Left renal pelvis (tissue), 4 donors: ENCODE measurements around the gene LSM11. TPM values are rescaled to one million over a fixed set of nuclear protein-coding genes. Genes with fewer than 3 reads are reported as not detected.
A peak's percentile ranks its signal among the peaks of the same experiment; 100 is the strongest.

Experiments used
- DNase-seq, 4 donors: peaks; one replicate each; pipeline ENCODE4 v3.0.0-alpha.2; 2013; ENCODE audit warnings: low read depth in 4 of 4, low spot score in 3 of 4
- polyA plus RNA-seq, 4 donors: library from polyadenylated mRNA; unstranded; fragments of 120-200 nt; gene quantifications; one replicate each; pipeline ENCODE4 v1.2.1, GENCODE V29; 2013; ENCODE audit not compliant: insufficient read length in 4 of 4

Gene LSM11
- polyA plus RNA-seq, 4 donors, result 6.6 to 8.8 (median 8.1) TPM

DNA sequence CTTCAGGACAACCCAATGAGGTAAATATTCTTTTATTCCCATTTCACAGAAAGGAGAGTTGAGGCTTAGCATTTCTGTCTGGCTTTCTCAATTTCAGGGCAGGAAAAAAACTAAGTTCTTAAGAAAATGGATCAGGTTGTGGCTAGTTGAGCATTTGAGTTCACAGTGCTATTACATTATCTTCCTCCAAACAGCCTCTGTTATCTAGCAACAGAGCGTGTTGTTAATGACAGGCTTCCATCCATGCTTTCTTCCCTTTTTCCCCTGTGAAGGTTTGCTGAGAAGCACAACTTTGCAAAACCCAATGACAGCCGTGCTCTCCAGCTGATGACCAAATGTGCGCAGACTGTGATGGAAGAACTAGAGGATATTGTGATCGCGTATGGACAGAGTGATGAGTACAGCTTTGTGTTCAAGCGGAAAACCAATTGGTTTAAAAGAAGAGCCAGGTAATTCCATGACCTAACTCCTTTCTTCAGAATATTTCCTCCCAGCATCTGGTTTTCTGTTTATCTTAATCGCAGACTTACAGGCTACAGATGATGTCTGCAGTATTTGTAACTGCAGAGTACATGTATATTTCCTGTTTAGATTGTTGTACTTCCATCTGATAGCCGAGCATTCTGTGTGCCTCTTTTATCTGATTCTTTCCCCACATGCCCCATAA, 10.8 kb upstream of the LSM11 start:
- no peak for DNase-seq

DNA sequence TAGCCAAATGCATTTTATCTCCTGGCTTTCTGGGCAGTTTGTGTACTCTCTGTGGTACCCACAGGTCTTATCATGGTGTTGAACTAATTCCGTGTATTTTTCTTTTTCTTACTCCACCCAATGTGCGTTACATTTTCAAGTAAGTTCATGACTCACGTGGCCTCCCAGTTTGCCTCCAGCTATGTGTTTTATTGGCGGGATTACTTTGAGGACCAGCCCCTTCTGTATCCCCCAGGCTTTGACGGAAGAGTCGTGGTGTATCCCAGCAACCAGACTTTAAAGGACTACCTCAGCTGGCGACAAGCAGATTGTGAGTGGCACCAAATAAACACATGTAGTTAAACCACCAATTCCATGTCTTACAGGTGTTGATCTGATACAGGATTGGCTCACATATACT, 9.1 kb upstream of the LSM11 start:
- DNase-seq, result no peak

DNA sequence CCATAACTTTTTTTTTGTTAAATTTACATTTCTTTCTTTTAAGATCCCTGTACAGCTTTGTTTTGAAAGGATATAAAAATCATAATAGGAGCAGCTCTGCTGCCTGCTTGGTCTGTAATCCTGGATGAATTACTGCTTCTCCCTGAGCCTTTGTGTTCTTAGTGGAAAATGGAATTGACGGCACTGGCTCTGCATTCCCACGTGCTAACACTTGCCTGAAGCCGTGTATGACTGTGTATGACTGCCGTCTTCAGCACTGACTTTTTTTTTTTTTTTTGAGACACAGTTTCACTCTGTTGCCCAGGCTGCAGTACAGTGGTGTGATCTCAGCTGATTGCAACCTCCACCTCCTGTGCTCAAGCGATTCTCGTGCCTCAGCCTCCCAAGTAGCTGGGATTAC, 7.5 kb upstream of the LSM11 start:
- DNase-seq, result no peak

DNA sequence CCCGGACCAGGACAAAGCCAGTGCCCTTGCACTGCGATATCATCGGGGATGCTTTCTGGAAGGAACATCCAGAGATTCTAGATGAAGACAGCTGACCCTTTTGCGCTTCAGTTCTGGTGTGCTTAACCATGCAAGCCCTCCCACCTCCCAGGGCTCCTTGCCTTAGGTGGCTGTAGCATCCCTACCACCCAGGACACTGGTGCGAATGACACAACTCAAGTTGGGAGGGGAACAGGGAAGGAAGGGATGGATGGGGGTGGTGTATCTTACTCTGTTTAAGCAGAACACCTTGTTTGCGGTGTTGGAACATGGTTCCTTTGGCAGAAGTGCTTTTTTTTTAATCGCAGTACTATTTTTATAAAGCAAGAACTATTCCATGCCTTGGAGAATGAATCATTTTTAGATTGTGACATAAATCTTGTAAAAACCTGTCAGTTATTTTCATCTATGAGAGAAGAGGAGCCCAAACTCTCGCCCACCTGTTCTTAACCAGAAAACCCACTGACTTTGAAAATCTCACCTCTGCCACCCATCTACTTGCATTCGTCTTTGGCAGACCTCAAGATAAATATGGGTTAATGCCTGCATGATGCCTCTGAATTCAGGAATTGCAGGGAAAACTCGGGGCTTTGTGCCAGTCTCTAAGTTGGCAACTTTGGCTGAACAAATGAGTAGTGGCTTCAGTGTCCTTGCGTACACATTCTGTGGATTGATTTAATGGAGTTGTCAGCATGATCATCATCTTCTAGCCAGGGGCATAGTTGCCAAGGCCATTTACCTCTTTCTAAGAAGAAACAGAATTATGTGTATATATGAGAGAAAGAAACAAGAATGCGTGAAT, 3.9 kb upstream of the LSM11 start:
- DNase-seq, result no peak

DNA sequence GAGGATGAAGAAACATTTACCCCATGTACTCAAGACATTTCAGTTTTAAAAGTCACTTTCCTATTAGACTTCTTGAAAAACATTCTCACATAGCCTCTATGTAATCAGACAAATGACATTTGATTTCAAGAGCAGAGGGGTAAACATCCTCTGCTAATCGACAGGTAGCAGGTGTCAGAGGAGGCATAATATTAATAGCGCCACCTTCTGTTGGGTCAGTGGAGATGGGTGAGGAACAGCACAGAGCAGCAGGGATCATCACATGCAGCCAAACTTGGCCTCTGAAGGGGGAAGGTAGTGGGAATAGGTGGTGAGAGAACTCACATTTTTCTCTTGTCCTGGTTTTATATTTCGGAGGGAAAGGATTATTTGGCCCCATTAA, 3.3 kb upstream of the LSM11 start:
- DNase-seq, result no peak

DNA sequence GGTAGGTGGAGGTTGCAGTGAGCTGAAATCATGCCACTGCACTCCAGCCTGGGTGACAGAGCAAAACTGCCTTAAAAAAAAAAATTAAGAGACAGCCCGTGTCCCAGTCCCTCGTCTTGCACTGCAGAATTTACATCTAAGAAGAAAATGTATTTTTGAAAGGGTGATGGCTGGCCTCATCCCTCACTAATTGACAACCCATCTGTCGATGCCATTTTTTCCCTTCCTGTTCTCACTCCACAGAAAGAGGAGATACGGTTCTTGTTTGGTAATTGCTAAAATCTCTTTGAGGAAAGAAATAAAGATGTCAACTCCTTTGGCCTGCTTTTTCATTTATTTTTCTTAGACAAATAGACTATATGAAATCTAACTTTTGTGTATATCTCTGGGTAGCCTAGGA, 2.4 kb upstream of the LSM11 start:
- no peak for DNase-seq

DNA sequence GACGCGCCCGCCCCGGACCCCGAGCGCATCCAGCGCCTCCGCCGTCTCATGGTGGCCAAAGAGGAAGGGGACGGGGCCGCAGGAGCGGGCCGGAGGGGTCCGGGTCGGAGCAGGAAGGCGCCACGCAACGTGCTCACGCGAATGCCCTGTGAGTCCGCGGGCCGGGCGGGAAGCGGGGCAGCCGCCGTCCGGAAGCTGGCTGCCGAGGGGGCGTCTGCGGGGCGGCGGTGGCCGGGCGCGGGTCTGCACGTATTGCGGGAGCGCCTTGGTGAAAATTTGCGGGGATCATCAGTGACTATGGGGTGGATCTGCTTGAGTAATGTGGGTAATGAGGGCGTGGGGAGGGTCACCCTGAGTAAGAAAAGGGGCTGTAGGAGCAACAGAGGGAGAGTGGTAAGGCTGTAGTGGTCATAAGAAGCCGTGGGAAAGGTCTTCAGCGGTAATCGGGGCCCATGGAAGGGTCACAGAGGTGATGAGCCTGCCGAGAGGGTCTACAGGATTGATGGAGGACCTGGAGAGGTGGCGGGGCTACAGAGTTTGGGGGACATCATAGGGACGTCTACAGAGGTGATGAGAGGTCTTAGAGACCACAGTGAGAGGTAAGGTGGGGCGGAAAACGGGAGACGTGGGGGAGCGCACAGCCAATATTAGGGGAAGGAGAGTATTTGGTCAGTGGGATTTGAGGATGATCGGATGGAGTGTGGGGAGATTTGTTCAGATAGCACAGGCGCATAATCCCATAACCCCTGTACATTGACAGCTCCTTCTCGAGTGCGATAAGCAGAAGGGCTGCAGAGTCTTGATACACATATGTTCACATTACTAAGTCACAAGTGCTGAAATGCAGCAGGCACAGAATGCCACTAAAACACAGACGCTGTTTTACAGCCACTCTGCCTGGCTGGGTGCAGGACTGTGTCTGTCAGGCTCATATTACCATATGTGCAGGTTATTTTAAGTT, 819 bp downstream of the LSM11 start:
- peak in 1 of 4 donors; percentile 19 for DNase-seq

DNA sequence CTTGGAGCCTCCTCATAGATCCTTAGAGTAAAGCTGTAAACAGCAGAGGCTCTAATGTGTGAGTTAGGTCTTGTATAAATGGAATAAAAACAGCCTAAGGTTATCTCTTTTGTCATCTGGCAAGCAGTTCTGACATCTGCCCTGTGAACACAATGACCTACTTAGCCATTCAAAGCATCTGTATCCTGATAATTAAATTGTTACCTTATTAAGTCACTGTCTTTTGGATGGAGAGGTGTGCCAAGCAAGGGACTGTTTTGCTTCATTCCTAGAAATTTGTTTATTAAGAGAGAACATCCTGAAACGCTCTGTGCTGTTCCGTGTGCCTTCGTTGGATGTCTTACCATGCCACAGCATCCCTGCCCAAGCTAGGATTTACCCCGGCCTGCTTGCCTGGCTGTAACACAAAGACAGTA, 1.5 kb downstream of the LSM11 start:
- DNase-seq, result no peak

DNA sequence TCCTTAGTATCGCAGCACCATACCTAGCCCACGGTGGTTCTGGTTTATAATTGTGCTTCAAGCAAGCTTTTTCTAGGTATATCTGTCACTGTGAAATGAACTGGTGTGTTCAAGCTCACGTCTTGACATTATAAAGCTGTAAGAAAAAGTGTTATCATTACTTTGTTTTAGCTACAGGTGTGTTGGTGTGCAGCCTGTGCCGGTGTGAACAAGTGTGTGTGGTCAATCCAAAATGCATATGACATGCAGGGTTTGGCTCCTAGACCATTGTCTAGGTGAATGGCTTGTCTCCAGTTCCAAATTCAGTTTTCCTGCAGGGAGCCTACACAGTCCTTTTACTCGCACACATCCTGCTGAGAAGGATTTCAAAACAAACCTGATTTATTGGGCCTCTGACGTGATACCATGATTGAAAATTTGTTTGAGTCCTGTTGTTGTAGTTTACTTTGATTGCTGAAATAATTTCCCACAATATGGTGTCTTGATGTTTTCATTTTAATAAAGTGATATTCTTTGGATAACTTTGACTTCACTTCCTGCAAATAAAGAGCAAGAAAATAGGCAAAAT, 3.7 kb downstream of the LSM11 start:
- DNase-seq, result no peak

DNA sequence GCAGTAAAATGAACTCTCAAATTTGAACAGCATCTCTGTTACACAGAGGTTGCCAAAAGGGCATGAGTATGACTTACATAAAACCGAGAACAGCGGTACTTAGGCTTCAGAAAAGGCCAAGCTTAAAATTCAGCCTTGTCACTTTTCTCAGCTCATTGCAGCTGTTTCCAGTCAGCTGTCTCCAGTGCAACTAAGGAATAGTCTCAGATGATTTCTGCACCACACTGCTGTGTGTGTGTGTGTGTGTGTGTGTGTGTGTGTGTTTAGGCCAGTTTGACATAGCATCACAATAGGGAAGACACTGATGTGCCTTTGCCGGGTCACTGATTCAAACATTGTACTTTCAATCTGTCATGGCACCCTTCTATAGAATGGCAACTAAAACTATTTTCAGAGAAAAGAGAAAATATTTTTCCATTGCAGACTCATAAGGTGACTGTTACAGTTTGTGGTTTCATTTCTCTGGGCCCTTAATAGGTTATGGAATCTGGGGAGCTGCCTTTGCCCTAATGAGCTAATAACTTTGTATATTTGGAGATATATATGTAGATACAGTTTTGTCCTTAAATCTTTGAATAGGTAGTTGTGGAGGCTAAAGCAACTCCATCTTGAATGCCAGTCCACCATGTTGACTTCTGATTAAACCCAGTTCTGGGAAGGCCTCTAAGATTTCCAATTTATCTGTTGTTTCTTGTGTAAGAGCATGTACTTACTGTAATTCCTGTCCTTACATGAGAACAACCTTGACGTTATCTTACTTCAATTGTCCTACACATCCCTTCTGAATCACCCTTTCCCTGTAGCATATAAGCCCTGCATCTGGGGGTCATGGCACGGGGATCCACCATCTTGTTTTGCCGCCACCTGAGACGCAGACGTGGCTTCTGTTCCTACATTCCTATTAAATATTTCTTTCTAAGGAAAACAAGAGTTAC, 4.5 kb downstream of the LSM11 start:
- no peak for DNase-seq

DNA sequence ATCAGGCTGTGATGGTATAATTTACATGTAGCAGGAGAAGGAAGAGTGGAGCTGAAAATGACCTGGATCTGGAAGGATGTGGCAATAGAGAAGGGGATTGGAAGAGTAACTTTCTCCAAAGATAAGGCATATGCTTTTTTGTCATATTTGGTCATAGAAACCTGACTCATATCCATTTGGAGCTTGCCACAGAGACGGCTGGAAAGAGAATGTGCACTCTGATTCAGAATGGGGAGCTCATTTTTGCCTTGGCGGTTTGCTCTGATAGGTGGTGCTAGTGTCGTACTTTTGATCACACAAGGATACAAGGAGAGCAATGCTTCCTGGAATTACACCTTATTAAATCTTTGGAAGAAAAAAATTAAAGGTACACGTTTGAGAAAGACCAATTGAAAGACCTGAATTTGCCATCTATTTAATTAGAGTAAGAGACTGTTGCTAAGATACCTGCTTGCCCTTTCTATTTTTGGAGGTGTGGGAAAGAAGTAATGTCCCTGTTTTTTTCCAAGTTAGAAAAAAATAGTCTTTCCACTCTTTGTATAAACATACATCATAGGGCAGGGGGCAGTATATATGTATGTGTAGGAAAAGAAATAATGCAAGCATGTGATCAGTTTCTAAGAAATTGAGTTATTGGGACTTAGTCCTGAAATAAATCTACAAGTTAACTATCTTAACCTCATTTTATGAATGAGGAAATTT, 5.4 kb downstream of the LSM11 start:
- no peak for DNase-seq

DNA sequence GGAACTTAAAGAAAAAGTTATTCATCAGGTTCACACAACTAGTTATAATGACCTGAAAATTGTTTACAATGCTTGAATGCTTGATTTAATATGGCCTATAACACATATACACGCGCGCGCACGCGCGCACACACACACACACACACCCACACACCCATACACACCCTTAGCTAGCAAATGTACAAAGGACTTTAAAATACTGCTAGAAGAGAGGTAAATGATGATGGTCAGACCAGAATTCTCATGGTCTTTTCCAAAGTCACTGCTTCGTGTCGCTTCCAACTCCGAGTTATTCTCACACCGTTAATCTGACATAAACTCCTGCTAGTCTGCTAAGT, 5.9 kb downstream of the LSM11 start:
- DNase-seq, result no peak

DNA sequence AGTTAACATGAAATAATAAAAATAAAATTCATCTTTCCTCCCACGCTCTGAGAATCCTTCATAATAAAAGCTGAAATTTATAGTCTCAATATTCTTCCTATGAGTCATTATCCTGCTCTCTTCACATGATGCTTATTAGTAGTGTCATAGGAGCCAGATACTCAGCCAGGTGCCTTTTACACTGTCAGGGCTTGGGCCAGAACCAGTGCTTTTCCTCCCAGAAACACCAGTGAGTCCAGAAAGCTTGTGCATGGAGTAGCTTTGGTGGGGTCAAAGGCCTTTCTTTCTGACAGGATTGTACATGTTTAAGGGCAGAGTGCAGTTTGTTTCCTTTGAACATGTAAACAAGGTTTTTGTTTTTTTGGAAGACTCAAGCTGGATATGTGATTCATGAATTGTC, 6.8 kb downstream of the LSM11 start:
- DNase-seq, result no peak

DNA sequence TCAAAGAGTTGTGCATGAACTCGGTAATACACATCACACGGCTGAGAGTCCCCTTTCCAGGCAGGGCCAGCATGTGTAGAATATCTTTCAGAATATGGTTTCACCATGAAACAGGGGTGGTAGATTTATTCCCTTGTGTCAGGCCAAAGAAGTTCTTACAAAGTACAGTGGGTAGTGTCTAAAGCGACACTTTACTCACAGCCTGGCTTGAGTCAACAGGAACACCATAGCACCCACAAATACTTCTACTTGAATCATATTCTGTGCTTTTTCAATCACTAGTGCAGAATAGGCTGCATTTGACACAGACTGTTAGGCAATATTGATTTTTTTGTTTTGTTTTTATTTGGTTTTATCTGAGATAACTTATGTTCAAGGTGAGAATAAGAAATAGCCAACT, 12.6 kb downstream of the LSM11 start:
- no peak for DNase-seq

DNA sequence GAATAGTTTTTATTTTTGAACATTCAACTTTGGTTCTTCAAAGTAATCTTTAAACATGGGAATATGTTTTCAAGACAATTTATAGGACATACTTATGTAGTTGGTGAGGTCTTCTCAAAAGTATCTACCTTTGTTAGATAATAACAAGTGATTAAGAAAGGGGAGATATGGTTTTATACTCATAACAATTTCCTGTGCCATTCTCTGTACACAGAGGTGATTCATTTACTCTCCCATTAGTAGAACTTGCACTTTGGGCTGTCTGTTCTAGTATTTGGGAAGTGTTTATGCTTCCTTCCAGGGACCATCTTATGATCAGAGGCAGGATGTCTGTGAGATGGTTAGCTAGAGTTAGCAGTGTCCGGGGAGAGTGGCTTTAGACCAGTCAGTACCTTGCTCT, 15.2 kb downstream of the LSM11 start:
- no peak for DNase-seq

DNA sequence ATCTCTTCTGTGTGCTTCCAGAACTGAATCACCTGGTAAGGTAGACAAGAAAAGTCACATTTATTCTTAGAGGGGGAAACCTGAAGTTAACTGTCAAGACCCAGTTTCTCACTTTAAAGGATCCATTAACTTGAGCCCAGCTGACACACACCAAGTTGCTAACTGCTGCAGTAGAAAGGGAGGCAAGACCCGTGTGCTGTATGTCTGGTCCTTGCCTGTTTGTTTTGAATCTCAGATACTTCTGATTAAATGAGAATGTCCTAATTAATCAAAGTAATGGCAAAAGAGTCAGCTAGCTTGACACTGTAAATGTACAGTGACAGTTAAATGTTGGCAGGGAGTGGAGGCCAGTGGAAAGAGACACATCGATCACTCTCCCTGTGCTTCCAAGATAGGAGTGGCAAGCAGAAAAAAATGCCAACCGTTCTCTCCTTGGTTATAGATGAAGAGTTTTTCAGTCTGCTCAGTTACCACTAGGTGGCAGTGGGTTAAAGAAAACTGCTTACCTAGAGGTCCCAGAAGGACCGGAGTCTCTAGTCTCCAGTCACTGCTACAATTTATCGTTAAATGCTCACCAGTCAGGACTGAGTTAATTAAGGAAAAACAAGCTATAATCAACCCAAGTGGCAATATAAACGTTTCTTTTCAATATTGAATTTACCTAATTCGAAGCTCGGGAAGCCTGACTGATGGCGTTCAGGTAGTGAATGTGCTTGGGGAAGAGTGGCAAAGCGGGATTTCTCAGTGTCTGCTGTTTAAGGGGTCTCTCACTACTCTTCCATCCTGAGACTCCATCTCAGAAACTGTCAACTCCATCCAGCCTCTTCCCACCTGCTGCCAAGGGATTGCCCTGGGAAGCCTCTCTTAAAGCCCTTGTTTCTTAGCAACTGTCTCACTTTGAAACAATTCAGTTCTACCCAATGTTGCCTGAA, 18.4 kb downstream of the LSM11 start:
- peak in 3 of 4 donors; percentile 29 to 41 (median 36) for DNase-seq

DNA sequence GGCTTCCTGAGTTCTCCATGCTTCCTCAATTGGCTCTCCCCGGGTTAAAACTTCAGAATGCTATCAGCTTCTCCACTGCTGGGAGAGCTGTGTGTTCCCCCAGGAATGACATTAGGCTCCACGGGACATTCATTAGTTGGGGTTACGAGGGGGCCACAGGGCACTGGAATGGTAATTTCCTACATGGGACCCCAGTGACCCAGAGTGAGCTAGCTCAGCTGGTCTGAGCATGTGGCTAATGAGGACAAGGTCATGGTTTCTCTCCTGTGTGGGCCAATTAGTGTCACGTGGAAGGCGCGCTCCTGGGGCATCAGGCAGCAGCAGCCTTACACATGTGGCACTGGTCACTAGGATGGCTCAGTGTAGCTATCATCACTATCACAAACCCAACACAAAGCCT, 21.0 kb downstream of the LSM11 start:
- no peak for DNase-seq

DNA sequence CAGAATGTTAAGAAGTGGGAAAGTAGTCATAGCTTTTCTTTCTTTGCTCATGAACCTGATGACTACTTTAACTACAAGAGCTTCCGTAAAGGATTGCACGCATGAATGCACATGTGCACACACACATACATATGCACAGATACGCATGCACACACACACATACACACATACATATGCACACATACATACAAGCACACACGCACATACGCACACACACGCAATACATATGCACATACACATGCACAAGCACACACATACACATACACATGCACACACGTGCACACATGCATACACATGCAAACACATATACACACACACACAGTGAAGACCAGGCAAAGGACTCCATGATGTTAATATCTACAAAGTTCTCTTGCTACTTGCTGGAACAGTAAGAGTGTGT, 22.9 kb downstream of the LSM11 start:
- no peak for DNase-seq
